Lung (tissue), 12 donors: ENCODE measurements around the gene FLT1. TPM values are rescaled to one million over a fixed set of nuclear protein-coding genes. Genes with fewer than 3 reads are reported as not detected.

Experiments used
- ATAC-seq: fragments of 200-7000 bp; cut with Tn5 transposase; one replicate; pipeline ENCODE4 v1.9.1; 2020; ENCODE audit warnings: moderate number of reproducible peaks; ENCODE audit not compliant: insufficient read depth, low FRiP score
- DNase-seq, 3 donors: peaks; one replicate each; pipeline ENCODE4 v3.0.0-alpha.2; 2013 to 2017
- H3K27ac ChIP-seq, 2 donors: one replicate each; pipeline ENCODE4 v1.5.1; 2013; ENCODE audit warnings: mild to moderate bottlenecking in 2 of 2, moderate library complexity in 2 of 2, control low read depth in 1 of 2, inconsistent platforms in 1 of 2, low read depth in 1 of 2, low read length in 1 of 2
- H3K27me3 ChIP-seq, 3 donors: one replicate each; pipeline ENCODE4 v1.5.1; 2013; ENCODE audit warnings: low read length in 2 of 3; ENCODE audit not compliant: control insufficient read depth in 3 of 3, insufficient read depth in 3 of 3
- H3K36me3 ChIP-seq, 4 donors: one replicate each; pipeline ENCODE4 v1.5.1; 2013; ENCODE audit warnings: low read length in 4 of 4, mild to moderate bottlenecking in 1 of 4, moderate library complexity in 1 of 4; ENCODE audit not compliant: control insufficient read depth in 4 of 4, insufficient read depth in 4 of 4
- H3K4me1 ChIP-seq, 5 donors: one replicate each; pipeline ENCODE4 v1.5.1; 2013; ENCODE audit warnings: low read length in 5 of 5, mild to moderate bottlenecking in 2 of 5, moderate library complexity in 1 of 5; ENCODE audit not compliant: control insufficient read depth in 5 of 5, insufficient read depth in 5 of 5
- H3K4me3 ChIP-seq: one replicate; pipeline ENCODE4 v1.5.1; 2013; ENCODE audit warnings: mild to moderate bottlenecking, control low read depth, moderate library complexity
- H3K9ac ChIP-seq, 2 donors: one replicate each; pipeline ENCODE4 v1.5.1; 2013; ENCODE audit warnings: low read length in 2 of 2, control low read depth in 1 of 2; ENCODE audit not compliant: insufficient read depth in 1 of 2
- H3K9me3 ChIP-seq, 4 donors: one replicate each; pipeline ENCODE4 v1.5.1; 2013; ENCODE audit warnings: low read length in 3 of 4, mild to moderate bottlenecking in 1 of 4, moderate library complexity in 1 of 4; ENCODE audit not compliant: control insufficient read depth in 4 of 4, insufficient read depth in 3 of 4
- CTCF ChIP-seq: IDR thresholded peaks from 2 replicates; pipeline ENCODE4 v1.5.1; 2012; ENCODE audit warnings: mild to moderate bottlenecking; ENCODE audit errors: control extremely low read depth, extremely low read depth
- WGBS, 2 donors: extraction: QIAGEN DNeasy Blood & Tissue Kit; methylation state at CpG; one replicate each; pipeline ENCODE4 v1.1.7; 2013; 5-methylcytosine and 5-hydroxymethylcytosine counted together
- polyA plus RNA-seq, 2 donors: library from polyadenylated mRNA; stranded (reverse); fragments of 200-250 nt; gene quantifications; one replicate each; pipeline ENCODE4 v1.2.1, GENCODE V29; 2013
- total RNA-seq, 2 donors: library from RNA; depleted of rRNA in 1 of 2; stranded (reverse); fragments of >200 nt in 1 of 2; gene quantifications; one replicate each; pipeline ENCODE4 v1.2.1, GENCODE V29; 2014 to 2021
- donor health status: control.
- donor health status: control.
- donor health status: Bipolar disorder and iron deficiency.
- donor health status: healthy.
- donor health status: DM: yes; HTN: yes; CAD: no.

FLT1 gene
- total and polyA plus RNA-seq, 4 donors, result 4.7 to 71.3 (median 42.2) TPM

DNA sequence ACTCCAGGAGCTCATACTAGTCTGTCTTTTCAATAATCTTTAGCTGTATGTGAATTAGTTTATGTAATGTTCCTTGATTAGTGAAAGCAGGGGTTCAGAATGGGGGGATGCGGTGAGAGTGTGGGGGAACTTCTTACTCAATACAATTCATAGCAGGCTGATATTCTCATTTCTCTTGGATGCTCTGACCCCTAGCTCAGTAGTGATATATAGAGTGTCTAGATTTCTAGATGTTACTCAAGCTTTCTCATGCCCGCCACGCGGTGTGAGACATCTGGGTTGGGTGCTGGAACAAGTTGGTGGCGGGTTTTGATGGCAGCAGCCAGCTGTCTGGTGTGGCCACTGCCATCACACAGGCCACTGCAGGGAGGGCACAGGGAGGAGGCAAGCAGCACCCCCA lies 39.3 kb upstream of the FLT1 start:
- no peak for ATAC-seq

DNA sequence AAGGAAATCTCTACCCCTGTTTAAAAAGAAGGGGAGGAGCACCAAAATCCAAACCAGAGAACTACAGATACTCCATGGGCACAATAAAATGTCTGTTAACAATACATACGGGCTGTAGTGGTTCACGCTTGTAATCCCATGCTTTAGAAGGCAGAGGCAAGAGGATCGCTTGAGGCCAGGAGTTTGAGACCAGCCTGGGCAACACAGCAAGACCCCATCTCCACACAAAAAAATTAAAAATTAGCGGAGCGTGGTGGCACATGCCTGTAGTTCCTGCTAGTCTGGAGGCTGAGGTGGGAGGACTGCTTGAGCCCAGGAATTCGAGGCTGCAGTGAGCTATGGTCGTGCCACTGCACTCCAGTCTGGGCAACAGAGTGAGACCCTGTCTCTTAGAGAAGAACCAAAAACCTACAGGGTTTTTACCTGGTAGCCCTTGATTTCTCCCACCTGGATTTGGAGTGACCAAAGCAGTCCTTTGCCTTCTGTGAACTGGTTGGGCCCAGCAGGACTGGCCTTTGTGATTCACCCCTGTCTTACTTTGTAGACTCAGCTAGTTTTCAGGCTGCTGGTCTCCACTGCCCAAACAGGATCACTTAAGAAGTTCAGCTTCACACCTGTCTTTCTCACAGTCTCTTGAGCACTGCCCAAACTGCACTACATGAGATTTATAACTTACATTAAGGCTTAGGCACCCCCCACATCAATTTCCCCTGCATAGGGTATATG lies 38.7 kb upstream of the FLT1 start:
- no peak overlapping the region for H3K4me3 ChIP-seq
- ATAC-seq, result no peak

More for the DNA sequence above, 39.3 kb upstream of the FLT1 start:
- no peak for TF ChIP-seq CTCF
- Histone ChIP-seq H3K27me3 (peaks cover 0 to 28% (median 21%) of the 10 kb centered on the region in 3 donors), H3K36me3 (no peaks in the 10 kb centered on the region), H3K4me1 (peaks cover 0 to 14% (median 8%) of the 10 kb centered on the region in 5 donors), H3K9ac (no peak overlapping the region), H3K4me3 (no peak overlapping the region), H3K27ac (no peak overlapping the region), H3K9me3 (peaks cover 0 to 14% (median 0%) of the 10 kb centered on the region in 4 donors)
- DNase-seq, result no peak
- 70% methylated on average over 5 of the region's 5 CpGs for WGBS, 2 donors

GRCh38 chr13:28533125-28533436 lies 38.2 kb upstream of the FLT1 start:
- no peak for TF ChIP-seq CTCF
- peaks cover 0 to 34% (median 29%) of the 10 kb centered on the region in 3 donors for H3K27me3 ChIP-seq
- no peak for ATAC-seq
- H3K27ac ChIP-seq, result peak overlapping the region in 1 of 2 donors; percentile 47
- DNase-seq, result peak in 1 of 3 donors; percentile 27
- no peaks in the 10 kb centered on the region for H3K36me3 ChIP-seq
- H3K9me3 ChIP-seq, result peaks cover 0 to 14% (median 0%) of the 10 kb centered on the region in 4 donors
- H3K9ac ChIP-seq, result no peak overlapping the region
- peaks cover 0 to 14% (median 8%) of the 10 kb centered on the region in 5 donors for H3K4me1 ChIP-seq
- 21 to 30% methylated on average over 10 of the region's 10 CpGs for WGBS, 2 donors
- H3K4me3 ChIP-seq, result no peak overlapping the region

More for the DNA sequence above, 38.7 kb upstream of the FLT1 start:
- Histone ChIP-seq H3K36me3 (no peaks in the 10 kb centered on the region), H3K27ac (no peak overlapping the region), H3K27me3 (peaks cover 0 to 34% (median 27%) of the 10 kb centered on the region in 3 donors), H3K4me1 (peaks cover 0 to 14% (median 8%) of the 10 kb centered on the region in 5 donors), H3K9ac (no peak overlapping the region), H3K9me3 (peaks cover 0 to 14% (median 0%) of the 10 kb centered on the region in 4 donors)
- 91 to 96% methylated on average over 7 of the region's 7 CpGs for WGBS, 2 donors
- TF ChIP-seq CTCF, result no peak
- no peak for DNase-seq
